GM12878 (cell line): ENCODE results near the gene PKP2. TPM values are rescaled to one million over a fixed set of nuclear protein-coding genes. Genes with fewer than 3 reads are reported as not detected.

ENCODE experiments used
- ATAC-seq: fragments of 200-7000 bp; cut with Tn5 transposase; 3 replicates; pipeline ENCODE4 v1.9.1; 2020; ENCODE audit warnings: mild to moderate bottlenecking, moderate library complexity
- BruUV-seq: library from RNA; stranded (reverse); fragments of 400-500 nt; replicated peaks from 2 replicates; lab custom pipeline; 2021; lab: Mats Ljungman, UMichigan
- CTCF ChIA-PET: fragments of 300-600 bp; sonication (Branson Sonifier 250); formaldehyde crosslinking; extraction: SDS; loops from one replicate; lab custom pipeline; 2021; ENCODE audit warnings: inconsistent platforms; lab: Yijun Ruan, JAX
- POLR2A ChIA-PET: fragments of 350-600 bp; formaldehyde crosslinking; extraction: SDS; loops from one replicate; lab custom pipeline; 2021; ENCODE audit warnings: inconsistent platforms; lab: Charles Lee
- RAD21 ChIA-PET: fragments of 300-600 bp; sonication (Branson Sonifier 250); formaldehyde crosslinking; loops from one replicate; lab custom pipeline; 2023; ENCODE audit warnings: antibody characterized with exemption; ENCODE audit not compliant: unreplicated experiment; lab: Charles Lee
- SMC1A ChIA-PET: fragments of 300-600 bp; sonication (Branson Sonifier 250); formaldehyde crosslinking; loops from one replicate; lab custom pipeline; 2023; ENCODE audit not compliant: unreplicated experiment, uncharacterized antibody; lab: Charles Lee
- DNase-seq: peaks from one replicate; pipeline ENCODE4 v3.0.0-alpha.2; 2011; ENCODE audit warnings: low read depth, low spot score
- FAIRE-seq: peaks from 3 replicates; lab custom pipeline; 2011; peaks lifted over from hg19 to GRCh38; lab: Jason Lieb, UNC
- H2AFZ ChIP-seq: 2 replicates; pipeline ENCODE4 v1.6.0; 2011; ENCODE audit warnings: low read depth, low read length, control low read depth; ENCODE audit not compliant: control insufficient read depth
- H3K27ac ChIP-seq: 2 replicates; pipeline ENCODE4 v1.5.1; 2011; ENCODE audit warnings: control low read depth; ENCODE audit not compliant: control insufficient read depth, insufficient read depth
- H3K27me3 ChIP-seq, 2 experiments: replicated peaks in 1 of 2; 2 replicates each; pipeline versions ENCODE4 v1.6.0 to v1.6.1; 2011; ENCODE audit warnings: low read length in 1 of 2; ENCODE audit not compliant: control insufficient read depth in 2 of 2, insufficient read depth in 2 of 2
- H3K36me3 ChIP-seq, 2 experiments: 2 replicates each; pipeline ENCODE4 v1.5.1; 2011; ENCODE audit warnings: low read length in 1 of 2; ENCODE audit not compliant: control insufficient read depth in 2 of 2, insufficient read depth in 2 of 2
- H3K4me1 ChIP-seq: 2 replicates; pipeline ENCODE4 v1.6.1; 2011; ENCODE audit warnings: mild to moderate bottlenecking, low read length, moderate library complexity, mixed read lengths; ENCODE audit not compliant: control insufficient read depth, insufficient read depth
- H3K4me2 ChIP-seq: 2 replicates; pipeline ENCODE4 v1.6.0; 2011; ENCODE audit warnings: control low read depth; ENCODE audit not compliant: control insufficient read depth, insufficient read depth
- H3K4me3 ChIP-seq: fragments of 200-600 bp; sonication (generic); 2 replicates; pipeline ENCODE4 v1.5.1; 2016
- H3K79me2 ChIP-seq: 2 replicates; pipeline ENCODE4 v1.6.0; 2011; ENCODE audit warnings: low read length; ENCODE audit not compliant: control insufficient read depth, insufficient read depth
- H3K9ac ChIP-seq: 2 replicates; pipeline ENCODE4 v1.8.0; 2011; ENCODE audit warnings: low read length, control low read depth, mixed read lengths; ENCODE audit not compliant: control insufficient read depth, insufficient read depth
- H3K9me3 ChIP-seq: replicated peaks from 3 replicates; pipeline ENCODE4 v1.5.1; 2011; ENCODE audit warnings: mild to moderate bottlenecking, low read length; ENCODE audit not compliant: control insufficient read depth, insufficient read depth
- H4K20me1 ChIP-seq: 2 replicates; pipeline ENCODE4 v1.6.0; 2011; ENCODE audit not compliant: control insufficient read depth, insufficient read depth
- FOS ChIP-seq: IDR thresholded peaks from 3 replicates; pipeline ENCODE4 v1.6.1; 2011; ENCODE audit warnings: borderline replicate concordance; ENCODE audit not compliant: insufficient read length; ENCODE audit errors: extremely low read depth
- IRF4 ChIP-seq: IDR thresholded peaks from 2 replicates; pipeline ENCODE4 v1.6.1; 2011; ENCODE audit warnings: low read depth, low read length
- NFIC ChIP-seq: IDR thresholded peaks from 2 replicates; pipeline ENCODE4 v1.6.1; 2012; ENCODE audit warnings: low read depth, mild to moderate bottlenecking, inconsistent platforms, low read length, moderate library complexity
- NR2C1 ChIP-seq: fragments of 450-650 bp; IDR thresholded peaks from 2 replicates; pipeline ENCODE4 v1.6.1; 2017; ENCODE audit warnings: antibody characterized with exemption, mild to moderate bottlenecking, moderate library complexity
- POU2F2 ChIP-seq: IDR thresholded peaks from 3 replicates; pipeline ENCODE4 v1.6.1; 2011; ENCODE audit warnings: low read depth, mild to moderate bottlenecking, low read length, borderline replicate concordance
- SPI1 ChIP-seq: IDR thresholded peaks from 2 replicates; pipeline ENCODE4 v1.6.1; 2011; ENCODE audit warnings: low read depth, mild to moderate bottlenecking, low read length, moderate library complexity, borderline replicate concordance; ENCODE audit not compliant: insufficient read depth
- STAT3 ChIP-seq: IDR thresholded peaks from 2 replicates; pipeline ENCODE4 v1.6.1; 2011; ENCODE audit warnings: low read depth, low read length, improper control_type of control experiment
- WGBS: methylation state at CpG from one replicate; pipeline ENCODE4 v1.1.6; 2016; ENCODE audit warnings: low lambda C conversion rate; ENCODE audit not compliant: insufficient replicate concordance, insufficient coverage; ENCODE audit errors: missing lambda C conversion rate; 5-methylcytosine and 5-hydroxymethylcytosine counted together
- in situ Hi-C: fragments of 300-500 bp; cut with MboI; formaldehyde crosslinking; loops from 9 replicates; pipeline ENCODE4 v1.14.3; 2018; ENCODE audit warnings: mixed read lengths
- intact Hi-C: fragments of 100-400 bp; cut with micrococcal nuclease; formaldehyde crosslinking; loops from one replicate; pipeline ENCODE4 v1.14.2; 2022; ENCODE audit not compliant: unreplicated experiment
- polyA plus RNA-seq, 11 experiments: library from polyadenylated mRNA; depleted of rRNA in 4 of 11; unstranded in 6 of 11; stranded (reverse) in 5 of 11; fragments of >200 nt; fragmentation: Nextera tagmentation in 4 of 11; fragmentation: Illumina TruSeq in 1 of 11; extraction: Ambion mirVana in 4 of 11; extraction: Trizol in 1 of 11; gene quantifications; 1 replicate in 1 of 11; 2 replicates in 10 of 11; pipeline versions ENCODE4 v1.2.1 to v1.2.3, GENCODE V29; 2011 to 2016; ENCODE audit warnings: inconsistent platforms in 2 of 11, missing spikeins in 2 of 11, low read depth in 1 of 11
- total RNA-seq, 4 experiments: library from RNA; depleted of rRNA in 3 of 4; stranded (reverse); fragments of >200 nt in 3 of 4; fragmentation: Illumina TruSeq in 1 of 4; extraction: Trizol in 1 of 4; gene quantifications; 2 replicates each; pipeline versions ENCODE4 v1.2.1 to v1.2.3, GENCODE V29; 2013 to 2021
- TF ChIP-seq, protein P1 (sequence below): IDR thresholded peaks from 2 replicates; pipeline ENCODE4 v1.6.1; 2012; ENCODE audit warnings: low read depth, low read length, improper control_type of control experiment
- TF ChIP-seq, protein P2 (sequence below): fragments of 150-350 bp; IDR thresholded peaks from 2 replicates; pipeline ENCODE4 v1.6.1; 2014; ENCODE audit warnings: mild to moderate bottlenecking, low read depth, low read length
- TF ChIP-seq, protein P3 (sequence below): fragments of 450-650 bp; formaldehyde crosslinking; IDR thresholded peaks from 2 replicates; pipeline ENCODE4 v1.4.0; 2022; ENCODE audit warnings: mild to moderate bottlenecking, moderate library complexity

The PKP2 gene
- total and polyA plus RNA-seq, 10 of the 15 experiments (the other 5 are each of a cell fraction or from before 2014, with no cell fraction given) = 0.02 to 4.1 (median 0.07) TPM; not detected in 4

DNA sequence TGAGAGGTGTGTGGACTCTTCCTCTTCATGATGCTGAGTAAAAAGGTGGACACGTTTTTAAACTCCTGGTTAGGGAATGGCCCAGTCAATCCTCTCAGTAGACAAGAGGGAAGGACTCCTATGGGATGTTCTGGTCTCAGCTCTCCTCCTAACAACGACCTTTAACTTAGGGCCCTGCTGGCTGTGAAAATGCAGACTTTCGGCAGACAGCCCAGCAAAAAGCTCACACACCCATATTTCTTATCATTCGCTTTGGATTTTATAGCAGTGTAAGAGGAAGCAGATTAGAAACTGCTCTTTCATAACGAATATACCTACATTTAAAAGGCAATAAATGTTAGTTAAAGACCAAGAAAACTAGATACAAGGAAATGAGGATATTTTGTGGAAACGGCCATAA lies 122.9 kb downstream of the PKP2 start:
- WGBS = 20% methylated on average over 6 of the region's 6 CpGs
- Histone ChIP-seq H3K79me2 (no peaks in the 10 kb centered on the region), H3K9me3 (no peaks in the 10 kb centered on the region), H3K9ac (no peak overlapping the region), H3K4me1 (no peaks in the 10 kb centered on the region), H3K27ac (no peak overlapping the region), H2AFZ (no peak overlapping the region), H3K27me3 (no peaks in the 10 kb centered on the region), H3K36me3 (no peaks in the 10 kb centered on the region), H3K4me2 (no peak overlapping the region), H4K20me1 (no peaks in the 10 kb centered on the region), H3K4me3 (no peak overlapping the region)
- ChIA-PET POLR2A (no interaction called here), RAD21 (interaction anchor here (2.1 kb wide), 1 partner anchor 18 kb away, joined by 11 read pairs; the partner anchor contains the start of gene YARS2), CTCF (interaction anchor here (0.6 to 1.6 kb wide), 4 partner anchors 9 to 252 kb away, joined by 3 to 6 read pairs (median 4); partner anchors contain the start of gene YARS2), SMC1A (interaction anchor here (0.6 to 1.2 kb wide), 2 partner anchors 15 to 19 kb away, joined by 3 read pairs; no protein-coding TSS in a partner anchor)
- intact Hi-C loops = no loop called here
- TF ChIP-seq, protein P1, sequence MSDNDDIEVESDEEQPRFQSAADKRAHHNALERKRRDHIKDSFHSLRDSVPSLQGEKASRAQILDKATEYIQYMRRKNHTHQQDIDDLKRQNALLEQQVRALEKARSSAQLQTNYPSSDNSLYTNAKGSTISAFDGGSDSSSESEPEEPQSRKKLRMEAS = no peak
- TF ChIP-seq STAT3 = no peak
- TF ChIP-seq IRF4 = no peak
- TF ChIP-seq, protein P2, sequence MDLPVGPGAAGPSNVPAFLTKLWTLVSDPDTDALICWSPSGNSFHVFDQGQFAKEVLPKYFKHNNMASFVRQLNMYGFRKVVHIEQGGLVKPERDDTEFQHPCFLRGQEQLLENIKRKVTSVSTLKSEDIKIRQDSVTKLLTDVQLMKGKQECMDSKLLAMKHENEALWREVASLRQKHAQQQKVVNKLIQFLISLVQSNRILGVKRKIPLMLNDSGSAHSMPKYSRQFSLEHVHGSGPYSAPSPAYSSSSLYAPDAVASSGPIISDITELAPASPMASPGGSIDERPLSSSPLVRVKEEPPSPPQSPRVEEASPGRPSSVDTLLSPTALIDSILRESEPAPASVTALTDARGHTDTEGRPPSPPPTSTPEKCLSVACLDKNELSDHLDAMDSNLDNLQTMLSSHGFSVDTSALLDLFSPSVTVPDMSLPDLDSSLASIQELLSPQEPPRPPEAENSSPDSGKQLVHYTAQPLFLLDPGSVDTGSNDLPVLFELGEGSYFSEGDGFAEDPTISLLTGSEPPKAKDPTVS = no peak
- no peak for TF ChIP-seq NR2C1
- TF ChIP-seq FOS = no peak
- TF ChIP-seq, protein P3, sequence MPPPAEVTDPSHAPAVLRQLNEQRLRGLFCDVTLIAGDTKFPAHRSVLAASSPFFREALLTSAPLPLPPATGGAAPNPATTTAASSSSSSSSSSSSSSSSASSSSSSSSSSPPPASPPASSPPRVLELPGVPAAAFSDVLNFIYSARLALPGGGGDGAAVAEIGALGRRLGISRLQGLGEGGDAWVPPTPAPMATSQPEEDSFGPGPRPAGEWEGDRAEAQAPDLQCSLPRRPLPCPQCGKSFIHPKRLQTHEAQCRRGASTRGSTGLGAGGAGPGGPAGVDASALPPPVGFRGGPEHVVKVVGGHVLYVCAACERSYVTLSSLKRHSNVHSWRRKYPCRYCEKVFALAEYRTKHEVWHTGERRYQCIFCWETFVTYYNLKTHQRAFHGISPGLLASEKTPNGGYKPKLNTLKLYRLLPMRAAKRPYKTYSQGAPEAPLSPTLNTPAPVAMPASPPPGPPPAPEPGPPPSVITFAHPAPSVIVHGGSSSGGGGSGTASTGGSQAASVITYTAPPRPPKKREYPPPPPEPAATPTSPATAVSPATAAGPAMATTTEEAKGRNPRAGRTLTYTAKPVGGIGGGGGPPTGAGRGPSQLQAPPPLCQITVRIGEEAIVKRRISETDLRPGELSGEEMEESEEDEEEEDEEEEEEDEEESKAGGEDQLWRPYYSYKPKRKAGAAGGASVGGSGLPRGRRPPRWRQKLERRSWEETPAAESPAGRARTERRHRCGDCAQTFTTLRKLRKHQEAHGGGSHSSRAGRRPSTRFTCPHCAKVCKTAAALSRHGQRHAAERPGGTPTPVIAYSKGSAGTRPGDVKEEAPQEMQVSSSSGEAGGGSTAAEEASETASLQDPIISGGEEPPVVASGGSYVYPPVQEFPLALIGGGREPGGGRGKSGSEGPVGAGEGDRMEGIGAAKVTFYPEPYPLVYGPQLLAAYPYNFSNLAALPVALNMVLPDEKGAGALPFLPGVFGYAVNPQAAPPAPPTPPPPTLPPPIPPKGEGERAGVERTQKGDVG (CRISPR knock-in tag) = no peak
- TF ChIP-seq POU2F2 = no peak
- TF ChIP-seq SPI1 = no peak
- TF ChIP-seq NFIC = no peak
- in situ Hi-C loops = loop anchor here (25.0 kb wide), 1 partner anchor 1589 kb away; no protein-coding TSS in a partner anchor
- FAIRE-seq = no peak
- DNase-seq = no peak
- BruUV-seq = no TSS peak
- ATAC-seq = no peak
